GF-D8 (cell line): ENCODE results near the gene DHDDS.

Source experiments
- DNase-seq: peaks from one replicate; lab custom pipeline; 2025; lab: John Stamatoyannopoulos, UW

Gene DHDDS

DNA sequence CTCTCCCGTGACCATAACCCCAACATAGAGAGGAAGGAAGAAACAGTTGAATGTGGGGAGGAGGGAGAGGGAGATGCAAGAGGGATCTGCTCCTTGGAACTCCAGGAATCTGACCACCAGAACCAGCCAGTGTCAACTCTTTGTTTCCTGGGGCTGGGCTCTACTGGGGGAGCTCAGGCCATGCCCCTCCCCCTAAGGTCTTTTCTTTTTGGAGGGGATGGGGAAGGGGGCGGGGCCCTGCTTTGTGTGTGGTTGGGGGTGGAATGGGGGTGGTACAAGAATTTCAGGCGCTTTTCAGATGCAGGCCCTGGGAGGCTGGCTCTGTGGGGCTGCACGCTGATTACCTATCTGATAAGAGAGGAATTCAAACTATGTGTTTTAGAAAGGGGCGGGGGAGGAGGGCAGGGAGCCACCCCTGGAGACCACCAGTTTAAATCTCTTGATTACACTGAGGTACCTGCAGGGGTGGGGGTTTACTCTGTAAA, 13.2 kb upstream of the DHDDS start:
- DNase-seq: no peak

DNA sequence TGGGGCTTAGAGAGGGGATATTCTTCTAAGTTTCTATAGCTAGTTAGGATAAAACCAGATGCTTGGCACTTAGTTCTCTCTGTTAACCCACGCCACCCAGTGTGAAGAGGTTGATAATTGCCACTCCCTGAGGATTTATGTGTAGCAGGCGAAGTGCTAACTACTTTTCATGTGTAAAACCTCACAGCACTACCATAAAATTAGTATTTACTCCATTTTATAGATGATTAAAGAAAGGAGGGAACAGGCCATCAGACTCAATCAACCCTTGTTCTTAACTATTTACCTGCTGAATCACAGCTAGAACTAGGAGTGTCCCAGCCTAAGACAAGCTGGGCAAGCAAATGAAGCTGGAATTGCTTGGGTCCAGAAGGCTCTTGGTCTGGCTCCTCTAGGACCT, 12.6 kb upstream of the DHDDS start:
- no peak for DNase-seq

DNA sequence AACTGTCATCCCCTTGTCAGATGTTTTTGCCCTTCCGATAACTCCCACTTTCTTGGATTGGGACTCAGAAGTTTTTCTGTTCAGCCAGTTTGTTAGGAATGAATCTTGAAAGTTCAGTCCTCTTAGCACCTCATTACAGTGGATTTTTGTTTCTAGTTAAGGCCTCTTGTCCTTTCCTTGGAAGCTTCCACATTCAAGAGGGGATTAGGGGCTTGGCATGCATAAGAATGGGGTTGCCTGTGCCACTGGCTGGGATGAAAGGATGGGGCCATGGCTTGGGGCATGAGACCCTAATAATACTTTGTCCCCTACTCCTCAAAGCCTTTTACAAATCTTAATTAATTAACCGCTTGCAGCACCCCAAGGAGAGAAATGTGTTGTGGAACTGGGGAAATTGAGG, 2.4 kb upstream of the DHDDS start:
- no peak for DNase-seq

DNA sequence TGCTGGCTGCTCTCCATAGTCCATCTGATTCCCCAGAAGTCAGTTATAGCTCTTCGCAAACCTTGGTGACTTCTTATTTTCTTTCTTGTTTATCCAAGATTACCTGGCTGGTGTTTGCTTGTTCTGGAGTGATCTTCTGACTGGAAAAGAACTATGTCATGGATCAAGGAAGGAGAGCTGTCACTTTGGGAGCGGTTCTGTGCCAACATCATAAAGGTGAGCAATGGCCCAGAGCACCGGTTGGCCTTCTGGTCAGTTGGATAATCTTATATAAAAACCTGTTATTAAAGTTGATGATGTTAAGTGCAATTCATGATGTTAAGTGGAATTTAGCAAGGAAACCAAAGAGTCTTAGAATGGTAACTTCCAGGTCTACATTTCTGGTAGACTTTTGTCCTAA, 672 bp downstream of the DHDDS start:
- no peak for DNase-seq

DNA sequence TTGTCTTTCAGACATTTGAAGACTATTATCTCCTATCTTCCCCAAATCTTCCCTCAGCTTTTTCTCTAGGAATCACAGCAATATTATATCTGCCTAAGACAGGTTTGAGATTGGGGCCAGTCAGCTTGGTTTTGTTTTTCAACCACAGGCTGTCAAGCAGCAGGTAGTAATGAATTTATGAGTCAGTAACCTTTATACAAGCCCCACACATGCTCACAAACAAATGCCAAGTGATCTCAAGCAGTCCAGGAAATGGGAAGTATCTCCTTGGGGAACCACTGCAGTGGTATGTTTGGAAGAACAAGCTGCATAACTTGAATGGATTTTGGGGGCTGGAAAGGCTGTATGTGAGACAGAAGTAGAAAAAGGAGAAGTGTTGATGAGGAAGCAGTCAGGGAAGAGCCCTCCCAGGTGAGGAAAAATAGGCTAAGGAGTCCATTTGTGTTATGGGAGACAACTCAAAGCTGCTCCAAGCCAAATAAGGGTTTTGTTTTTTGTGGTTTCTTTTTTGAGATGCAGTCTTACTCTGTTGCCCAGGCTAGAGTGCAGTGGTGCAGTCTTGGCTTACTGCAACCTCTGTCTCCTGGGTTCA, 2.1 kb downstream of the DHDDS start:
- no peak for DNase-seq

DNA sequence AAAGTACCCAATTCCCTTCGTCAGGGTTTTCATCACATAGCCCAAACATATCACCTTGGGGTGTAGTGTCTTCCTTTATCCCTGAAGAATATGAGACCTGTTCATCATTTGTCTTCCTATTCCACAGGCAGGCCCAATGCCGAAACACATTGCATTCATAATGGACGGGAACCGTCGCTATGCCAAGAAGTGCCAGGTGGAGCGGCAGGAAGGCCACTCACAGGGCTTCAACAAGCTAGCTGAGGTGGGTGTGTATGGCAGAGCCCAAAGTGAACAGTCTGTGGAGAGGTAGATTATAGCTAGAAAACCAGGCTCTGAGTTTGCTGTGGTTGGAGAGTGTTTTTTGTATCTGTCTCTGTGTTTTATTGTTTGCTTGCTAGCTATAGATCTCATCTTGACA, 5.9 kb downstream of the DHDDS start:
- DNase-seq: no peak

DNA sequence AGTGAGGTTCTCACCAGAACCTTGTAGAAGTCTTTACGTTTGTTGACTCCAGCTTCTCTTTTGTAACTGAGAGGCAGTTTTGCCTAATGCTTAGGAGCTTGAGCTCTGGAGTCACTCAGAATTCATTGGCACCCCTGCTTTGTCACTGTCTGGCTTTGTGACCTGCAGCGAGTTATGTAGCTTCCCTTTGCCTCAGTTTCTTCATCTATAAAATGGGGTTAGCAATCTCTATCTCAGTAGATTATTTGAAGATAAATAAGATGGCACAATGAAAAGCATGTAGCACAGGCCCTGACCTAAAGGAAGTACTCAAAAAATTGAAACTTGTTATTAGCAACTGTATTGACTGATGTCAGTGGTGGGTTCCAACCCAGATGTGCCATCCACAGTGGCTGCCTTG, 8.1 kb downstream of the DHDDS start:
- DNase-seq: no peak

DNA sequence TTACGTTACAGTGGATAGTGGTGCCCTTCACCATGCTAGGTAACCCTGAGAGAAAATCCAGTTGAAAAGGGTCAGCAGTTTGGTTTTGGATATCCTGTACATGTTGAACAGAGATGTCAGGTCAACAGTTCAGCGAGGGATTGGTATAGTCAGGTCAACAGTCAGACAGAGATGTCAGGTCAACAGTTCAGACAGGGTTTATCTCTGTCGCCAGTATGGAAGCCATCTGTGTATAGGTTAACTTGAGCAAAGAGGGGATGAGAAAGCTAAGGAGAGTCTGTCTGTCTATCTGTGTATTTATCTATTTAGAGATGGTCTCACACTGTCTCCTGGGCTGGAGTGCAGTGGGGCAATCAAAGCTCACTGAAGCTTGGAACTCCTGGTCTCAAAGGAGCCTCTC, 17.7 kb downstream of the DHDDS start:
- DNase-seq: no peak

DNA sequence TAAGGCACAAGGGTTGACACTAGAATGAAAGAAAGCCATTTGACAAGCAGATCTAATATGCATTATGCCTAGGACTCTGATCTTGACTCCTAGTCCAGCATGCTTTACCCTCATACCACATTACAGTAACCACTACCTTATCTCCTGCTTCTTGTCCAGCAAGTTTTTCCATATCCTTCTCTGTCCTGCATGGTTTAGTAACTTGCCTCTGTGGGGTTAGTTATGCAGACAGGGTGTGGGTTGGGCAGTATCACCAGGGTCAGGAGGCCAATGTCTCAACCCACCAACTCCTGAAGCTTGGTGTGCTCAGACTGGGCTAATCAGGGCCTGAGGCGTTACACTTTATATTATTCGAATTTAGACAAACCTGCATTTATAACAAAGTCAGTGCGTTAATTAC, 18.8 kb downstream of the DHDDS start:
- no peak for DNase-seq

DNA sequence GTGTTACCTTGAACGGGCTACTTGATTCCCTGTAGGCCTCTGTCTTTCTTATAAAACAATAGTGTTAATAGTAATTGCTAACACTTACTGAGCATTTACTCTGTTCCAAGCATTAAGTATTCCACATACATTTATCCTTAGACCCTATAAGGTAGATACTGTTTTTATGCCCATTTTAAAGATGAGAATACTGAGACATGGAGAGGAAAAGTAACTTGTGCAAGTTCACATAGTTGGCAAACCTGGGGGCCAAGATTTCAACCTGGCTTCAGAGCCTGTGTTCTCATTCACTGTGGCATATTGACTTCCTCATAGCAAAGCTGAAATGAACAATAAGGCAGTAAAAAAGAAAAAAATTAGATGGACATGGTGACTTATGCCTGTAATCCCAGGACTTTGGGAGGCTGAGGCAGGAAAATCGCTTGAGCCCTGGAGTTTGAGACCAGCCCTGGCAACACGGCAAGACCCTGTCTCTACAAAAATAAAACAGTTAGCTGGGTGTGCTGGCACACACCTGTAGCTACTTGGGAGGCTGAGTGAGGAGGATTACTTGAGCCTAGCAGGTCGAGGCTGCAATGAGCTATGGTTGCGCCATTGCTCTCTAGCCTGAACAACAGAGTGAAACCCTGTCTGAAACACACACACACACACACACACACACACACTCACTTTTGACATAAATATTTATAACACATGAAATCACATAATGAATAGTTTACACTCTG, 20.5 kb downstream of the DHDDS start:
- DNase-seq: no peak

DNA sequence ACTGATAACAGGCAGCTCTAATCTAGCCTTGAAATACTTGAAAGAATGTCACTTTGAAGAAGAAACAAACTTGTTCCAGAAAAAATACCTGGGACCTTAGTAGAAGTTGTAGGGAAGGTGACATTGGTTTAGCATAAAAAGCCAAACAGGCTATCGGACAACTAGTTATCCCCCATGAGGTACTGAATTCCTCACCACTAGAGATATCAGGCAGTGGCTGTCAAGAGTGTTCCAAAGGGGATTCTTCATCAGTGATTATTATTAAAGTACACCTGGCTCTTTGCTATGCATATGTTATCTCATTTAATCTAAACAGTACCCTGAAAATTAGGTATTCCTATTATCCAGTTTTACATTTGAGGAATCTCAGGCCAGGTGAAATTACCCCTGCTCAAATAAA, 27.0 kb downstream of the DHDDS start:
- no peak for DNase-seq

DNA sequence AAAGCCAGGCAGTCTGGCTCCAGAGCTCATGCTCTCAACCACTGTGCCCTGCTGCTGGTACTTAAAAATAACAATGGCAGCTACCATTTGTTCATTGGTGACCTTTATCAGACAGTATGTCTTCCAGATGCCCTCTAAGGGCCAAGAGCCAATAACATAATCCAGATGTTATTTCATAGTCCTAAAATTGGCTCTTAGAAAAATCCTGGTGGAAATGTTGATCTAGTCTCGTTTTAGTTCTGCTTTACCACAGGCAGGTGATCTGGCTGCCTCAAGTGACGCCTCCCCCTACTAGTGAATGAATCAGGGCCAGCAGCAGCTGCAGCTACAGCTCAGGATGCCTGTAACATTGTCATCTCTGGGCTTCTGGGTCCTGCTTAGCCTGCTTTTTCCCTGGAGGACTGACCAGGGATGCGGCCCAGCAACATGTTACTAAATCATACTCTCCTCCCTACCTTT, 27.5 kb downstream of the DHDDS start:
- DNase-seq: no peak

DNA sequence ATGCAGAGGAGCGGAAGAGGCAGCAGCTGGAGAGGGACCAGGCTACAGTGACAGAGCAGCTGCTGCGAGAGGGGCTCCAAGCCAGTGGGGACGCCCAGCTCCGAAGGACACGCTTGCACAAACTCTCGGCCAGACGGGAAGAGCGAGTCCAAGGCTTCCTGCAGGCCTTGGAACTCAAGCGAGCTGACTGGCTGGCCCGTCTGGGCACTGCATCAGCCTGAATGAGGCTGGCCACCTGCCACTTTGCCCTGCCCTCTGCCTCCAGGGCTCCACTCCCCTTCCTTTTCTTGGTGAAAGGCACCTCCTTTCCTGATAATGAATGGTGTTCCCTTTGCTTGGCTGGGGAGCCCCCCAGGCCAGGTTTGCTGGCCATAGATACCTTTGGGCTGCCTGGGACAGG, 36.8 kb downstream of the DHDDS start:
- DNase-seq: no peak

DNA sequence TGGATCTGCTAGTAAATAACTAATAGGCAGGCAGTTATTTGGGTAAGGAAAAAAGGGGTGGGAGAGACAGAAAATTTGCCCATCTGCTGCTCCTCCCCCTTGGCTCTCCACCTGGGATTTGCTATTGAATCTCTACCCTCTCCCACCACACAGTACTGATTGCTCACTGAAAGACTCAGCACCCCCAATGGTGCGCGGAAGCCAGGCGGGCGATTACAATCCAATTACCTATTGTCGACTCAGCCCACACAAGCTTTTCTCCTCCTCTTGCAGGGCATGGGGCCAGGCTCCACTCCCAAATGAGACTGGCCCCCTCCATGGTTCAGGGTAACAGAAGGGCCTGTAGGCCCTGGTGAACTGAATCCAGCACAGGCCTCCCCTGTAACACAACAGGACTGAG, 37.4 kb downstream of the DHDDS start:
- DNase-seq: no peak

DNA sequence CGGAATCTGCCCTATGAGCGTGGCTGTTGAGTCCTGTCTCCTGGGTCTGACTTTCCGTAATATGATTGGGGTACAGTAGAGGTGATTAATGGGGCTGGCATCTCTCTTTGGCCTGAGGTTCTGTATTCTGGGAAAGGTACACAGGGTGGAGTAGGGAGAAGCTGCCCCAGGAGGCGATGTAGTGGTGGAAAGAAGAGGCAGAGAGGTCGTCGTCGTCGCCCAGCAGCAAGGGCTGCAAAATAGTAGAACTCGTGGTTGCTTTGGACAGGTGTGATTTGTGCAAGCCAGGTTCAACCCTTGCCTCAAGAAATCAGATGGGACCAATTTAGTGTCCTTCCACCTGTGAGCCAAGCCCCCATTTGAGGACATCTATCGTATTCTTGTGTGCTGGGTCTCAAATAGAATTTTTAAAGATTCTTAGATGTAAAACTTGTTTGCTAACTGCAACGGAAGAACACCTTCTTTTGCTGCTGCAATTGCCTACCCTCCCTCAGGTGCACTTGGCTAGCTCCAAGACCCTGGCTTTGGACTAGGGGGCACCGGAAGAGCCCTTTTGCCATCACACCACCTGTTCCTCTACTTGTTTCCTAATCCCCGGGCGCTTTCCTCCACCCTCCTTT, 38.9 kb downstream of the DHDDS start:
- DNase-seq: peak; percentile 72

DNA sequence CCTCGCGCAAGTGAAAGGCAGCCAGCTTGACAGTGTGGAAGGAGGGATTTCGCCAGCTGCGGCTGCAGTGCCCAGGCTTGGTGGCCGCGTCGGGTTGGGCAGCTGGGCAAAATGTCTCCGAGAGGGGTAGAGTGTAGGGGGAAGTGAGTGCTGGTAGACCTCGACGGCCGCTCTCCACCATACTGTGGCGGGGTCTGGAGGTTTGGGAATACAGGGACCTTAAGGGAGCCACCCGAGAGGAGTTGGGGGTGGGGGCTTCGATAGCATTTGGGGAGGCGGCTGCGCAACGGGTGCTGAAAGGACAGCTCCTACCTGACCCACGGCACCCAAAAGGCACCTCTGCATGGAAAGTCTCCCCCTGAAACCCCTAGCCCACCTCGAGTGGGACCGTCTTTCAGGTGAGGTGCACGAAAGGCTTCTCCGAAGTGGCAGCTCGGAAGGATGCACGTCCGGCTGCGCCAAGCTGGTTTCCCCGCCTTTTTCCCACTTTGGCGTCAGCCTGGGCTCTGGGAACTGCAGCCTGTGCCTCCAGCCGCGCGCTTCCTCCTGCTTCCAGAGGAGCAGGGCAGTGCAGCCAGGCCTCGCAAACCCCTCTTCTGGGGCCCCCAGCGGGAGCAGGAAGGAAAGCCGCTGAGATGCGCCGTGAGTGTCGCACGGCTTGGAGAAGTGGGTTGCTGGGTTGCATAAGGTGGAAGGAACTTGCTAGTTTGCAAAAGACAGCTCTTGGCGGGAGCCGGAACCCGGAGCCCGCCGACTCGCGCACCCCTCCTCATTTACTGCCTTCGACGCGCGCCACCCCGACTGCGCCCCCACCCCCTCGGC, 39.6 kb downstream of the DHDDS start:
- peak; percentile 96 for DNase-seq

DNA sequence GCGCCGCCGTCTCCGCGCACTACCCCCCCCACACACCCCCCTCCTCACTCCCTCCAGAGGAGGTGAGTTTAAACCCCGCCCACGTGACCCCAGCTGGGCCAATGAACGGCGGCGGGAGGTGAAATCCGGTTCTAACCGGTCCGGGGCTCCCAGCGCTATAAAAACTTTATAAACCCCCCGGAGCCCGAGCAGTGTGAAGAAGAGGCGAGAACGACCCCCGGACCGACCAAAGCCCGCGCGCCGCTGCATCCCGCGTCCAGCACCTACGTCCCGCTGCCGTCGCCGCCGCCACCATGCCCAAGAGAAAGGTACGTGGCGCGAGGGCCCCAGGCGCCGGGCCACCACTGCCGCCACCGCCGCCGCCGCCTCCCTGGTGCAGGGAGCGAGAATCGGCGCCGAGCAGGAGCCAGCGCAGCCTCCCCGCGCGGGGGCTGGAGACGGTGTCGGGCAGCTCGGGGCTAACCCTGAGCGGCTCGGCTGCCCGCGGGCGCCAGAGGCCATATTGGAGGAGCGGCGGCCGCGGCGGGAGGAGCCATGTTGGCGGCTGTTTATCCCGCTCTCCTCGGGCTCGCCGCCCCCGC, 40.3 kb downstream of the DHDDS start, which contains the start of gene HMGN2:
Gene HMGN2 (plus strand): TSS at position 121 of the 581 bp plus-strand sequence. CDS start 173 bp downstream, at position 294.
- DNase-seq: no peak

DNA sequence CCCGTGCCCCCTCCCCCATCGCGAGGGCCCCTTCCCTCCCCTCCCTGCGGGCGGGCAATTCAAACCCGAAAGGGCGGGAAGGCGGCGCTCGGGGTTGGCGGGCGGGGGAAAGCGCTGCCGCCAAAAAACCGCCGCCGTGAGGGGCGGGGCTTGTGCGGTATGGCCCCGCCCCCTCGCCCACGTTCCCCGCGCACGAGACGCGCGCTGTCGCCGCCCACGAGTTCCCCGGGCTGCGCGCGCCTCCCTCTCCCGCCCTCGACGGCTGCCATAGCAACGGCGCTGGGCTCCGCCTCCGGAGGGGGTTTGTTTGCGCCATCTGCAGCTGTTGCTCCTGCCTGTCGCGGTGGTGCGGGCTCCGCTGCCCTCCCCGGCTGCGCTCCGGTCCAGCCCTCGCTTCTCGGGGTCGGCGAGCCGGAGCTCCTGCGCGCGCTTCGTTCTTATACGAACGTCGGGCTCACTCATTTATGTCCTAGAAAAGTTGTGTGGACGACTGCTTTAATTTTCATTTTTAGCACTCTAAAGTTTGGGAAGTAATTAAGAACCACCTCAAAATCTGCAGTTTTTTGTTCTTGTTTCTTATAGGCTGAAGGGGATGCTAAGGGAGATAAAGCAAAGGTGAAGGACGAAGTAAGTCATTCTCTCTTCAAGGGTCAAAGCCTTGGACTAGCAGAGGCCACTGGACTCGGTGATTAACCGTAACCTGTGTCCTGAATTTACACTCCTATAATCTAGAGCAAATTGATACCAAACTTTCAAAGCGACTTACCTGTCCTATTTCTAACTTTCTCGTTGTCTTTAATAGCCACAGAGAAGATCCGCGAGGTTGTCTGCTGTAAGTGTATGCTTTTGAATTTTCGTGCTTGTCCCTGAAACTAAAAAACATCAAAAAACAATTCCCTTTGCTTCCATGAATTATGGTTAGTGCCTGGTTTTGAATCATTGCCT, 41.1 kb downstream of the DHDDS start:
- peak; percentile 86 for DNase-seq

DNA sequence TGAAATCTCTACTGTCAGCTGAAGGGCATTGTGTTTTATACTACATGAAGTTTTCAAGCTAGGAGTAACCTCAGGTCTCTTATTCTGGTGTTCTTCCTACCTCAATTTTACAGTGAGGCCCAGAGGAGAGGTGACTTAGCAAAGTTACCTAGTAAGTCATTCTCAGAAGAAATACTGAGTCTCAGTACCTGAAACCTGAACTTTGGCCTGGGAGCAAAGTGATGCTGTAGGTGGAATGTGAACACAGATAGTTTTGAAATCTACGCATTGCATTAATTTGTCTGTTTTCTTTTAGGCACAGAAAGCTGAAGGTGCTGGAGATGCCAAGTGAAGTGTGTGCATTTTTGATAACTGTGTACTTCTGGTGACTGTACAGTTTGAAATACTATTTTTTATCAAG, 42.7 kb downstream of the DHDDS start:
- DNase-seq: no peak

DNA sequence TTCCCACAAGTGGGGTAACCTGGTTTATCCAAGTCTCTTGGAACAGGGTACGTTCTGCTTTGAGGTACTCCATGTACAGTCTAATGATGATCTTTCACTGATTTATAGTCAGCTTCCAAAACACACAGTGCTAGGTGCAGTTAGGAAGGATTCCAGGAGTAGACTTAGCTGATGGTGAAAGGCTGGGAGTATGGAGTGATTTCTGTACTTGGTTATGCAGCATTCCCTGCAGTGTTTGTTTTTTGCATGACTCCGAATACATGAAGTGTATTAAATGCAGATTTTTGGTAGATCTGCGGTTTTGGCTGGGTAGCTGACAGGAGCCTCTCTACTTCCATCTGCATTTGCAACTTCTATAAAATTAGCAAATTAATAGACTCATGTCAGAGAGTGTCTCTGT, 43.9 kb downstream of the DHDDS start:
- no peak for DNase-seq

DNA sequence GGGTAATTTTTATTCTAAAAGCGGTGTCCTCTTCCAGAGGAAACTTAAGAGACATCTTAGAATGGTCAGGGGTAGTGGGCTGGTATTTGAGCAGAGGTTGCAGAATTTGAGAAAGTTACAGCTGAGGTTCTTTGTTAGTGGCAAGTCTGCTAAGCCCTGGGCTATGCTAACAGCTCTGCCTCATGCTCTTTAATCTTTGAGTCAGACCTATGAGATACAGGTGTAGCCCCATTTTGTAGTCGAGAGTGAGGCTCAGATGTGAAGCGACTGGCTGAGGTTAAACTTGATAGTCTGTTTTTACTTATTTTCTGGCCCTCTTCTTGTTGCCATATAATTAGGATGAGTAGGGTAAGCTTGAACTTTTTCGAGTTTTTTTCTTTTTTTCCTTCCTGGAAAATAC, 44.8 kb downstream of the DHDDS start:
- DNase-seq: no peak
